Panc1 (cell line): ENCODE measurements around the gene WARS2. TPM values are rescaled to one million over a fixed set of nuclear protein-coding genes. Genes with fewer than 3 reads are reported as not detected.

ENCODE experiments used
- ATAC-seq: fragments of 200-7000 bp; cut with Tn5 transposase; 2 replicates; pipeline ENCODE4 v1.9.1; 2020; ENCODE audit warnings: mild to moderate bottlenecking, moderate library complexity
- BruUV-seq: library from RNA; stranded (reverse); fragments of 400-500 nt; replicated peaks from 2 replicates; lab custom pipeline; 2021; lab: Mats Ljungman, UMichigan
- CTCF ChIA-PET: fragments of 300-600 bp; sonication (Branson Sonifier 250); formaldehyde crosslinking; loops from one replicate; lab custom pipeline; 2022; ENCODE audit warnings: antibody characterized with exemption; lab: Charles Lee
- POLR2A ChIA-PET: fragments of 300-600 bp; sonication (Branson Sonifier 250); formaldehyde crosslinking; loops from one replicate; lab custom pipeline; 2022; ENCODE audit warnings: antibody characterized with exemption; lab: Charles Lee
- DNase-seq: peaks from one replicate; pipeline ENCODE4 v3.0.0-alpha.2; 2010; ENCODE audit warnings: low read depth, low spot score
- H3K27ac ChIP-seq: 2 replicates; pipeline ENCODE4 v1.5.1; 2011; ENCODE audit warnings: mild to moderate bottlenecking, low read length, inconsistent platforms
- H3K27me3 ChIP-seq: fragments of 200-500 bp; sonication (Bioruptor generic); 2 replicates; pipeline ENCODE4 v1.6.0; 2014; ENCODE audit warnings: low read length, inconsistent platforms; ENCODE audit not compliant: control insufficient read depth, insufficient read depth
- H3K36me3 ChIP-seq: fragments of 200-500 bp; sonication (Bioruptor generic); 2 replicates; pipeline ENCODE4 v1.5.1; 2014; ENCODE audit warnings: inconsistent platforms, mild to moderate bottlenecking, low read length, moderate library complexity; ENCODE audit not compliant: control insufficient read depth, insufficient read depth
- H3K4me1 ChIP-seq: 2 replicates; pipeline ENCODE4 v1.5.1; 2011; ENCODE audit warnings: inconsistent platforms, mild to moderate bottlenecking, low read length, moderate library complexity; ENCODE audit not compliant: control insufficient read depth, insufficient read depth
- H3K4me3 ChIP-seq, 2 experiments: 2 replicates each; pipeline ENCODE4 v1.5.1; 2011 to 2012; ENCODE audit warnings: low read depth in 2 of 2, low read length in 2 of 2, mild to moderate bottlenecking in 2 of 2, inconsistent platforms in 1 of 2, moderate library complexity in 1 of 2
- H3K9me3 ChIP-seq: fragments of 200-500 bp; sonication (Bioruptor generic); 2 replicates; pipeline ENCODE4 v1.5.1; 2014; ENCODE audit warnings: low read depth, mild to moderate bottlenecking, inconsistent platforms, low read length, moderate library complexity; ENCODE audit not compliant: control insufficient read depth, insufficient read depth
- POLR2AphosphoS5 ChIP-seq: IDR thresholded peaks from 2 replicates; pipeline ENCODE4 v1.6.1; 2012; ENCODE audit warnings: mild to moderate bottlenecking, low read depth, low read length, moderate library complexity
- REST ChIP-seq, 2 experiments: IDR thresholded peaks; 2 replicates each; pipeline ENCODE4 v1.6.1; 2011 to 2012; ENCODE audit warnings: low read depth in 2 of 2, control low read depth in 1 of 2, low read length in 1 of 2, mild to moderate bottlenecking in 1 of 2, moderate library complexity in 1 of 2; ENCODE audit not compliant: insufficient read depth in 1 of 2
- SIN3A ChIP-seq: IDR thresholded peaks from 2 replicates; pipeline ENCODE4 v1.6.1; 2012; ENCODE audit warnings: low read depth, mild to moderate bottlenecking, low read length, moderate library complexity, borderline replicate concordance; ENCODE audit not compliant: insufficient read depth
- TCF7L2 ChIP-seq: IDR thresholded peaks from 2 replicates; pipeline ENCODE4 v1.6.1; 2011; ENCODE audit warnings: mild to moderate bottlenecking, low read depth, low read length, inconsistent platforms
- in situ Hi-C: cut with HindIII; loops from 2 replicates; pipeline ENCODE4 v1.10.0; 2016; ENCODE audit warnings: low sequenced_read_pairs, low pct_unique_long_range_greater_than_20kb
- intact Hi-C: fragments of 100-400 bp; cut with micrococcal nuclease; formaldehyde crosslinking; loops from one replicate; pipeline ENCODE4 v1.10.0; 2022; ENCODE audit not compliant: unreplicated experiment
- total RNA-seq: library from RNA; stranded (reverse); gene quantifications from one replicate; pipeline ENCODE4 v1.2.1, GENCODE V29; 2021; ENCODE audit not compliant: unreplicated experiment
- TF ChIP-seq, protein P1 (sequence below): fragments of 450-650 bp; IDR thresholded peaks from 2 replicates; pipeline ENCODE4 v1.5.1; 2017; ENCODE audit warnings: mild to moderate bottlenecking

The WARS2 gene
- total RNA-seq, 1 experiment from 2014 or later = 6.6 TPM

- H3K27ac ChIP-seq = no peak overlapping the region
- intact Hi-C loops = no loop called here
- no TSS peak for BruUV-seq
- no peak for TF ChIP-seq TCF7L2
- no peak overlapping the region for H3K4me3 ChIP-seq
- DNase-seq = no peak
- ATAC-seq = no peak
- ChIA-PET CTCF (no interaction called here), POLR2A (no interaction called here)
- in situ Hi-C loops = no loop called here
- no peaks in the 10 kb centered on the region for H3K36me3 ChIP-seq
- no peaks in the 10 kb centered on the region for H3K9me3 ChIP-seq
- H3K4me1 ChIP-seq = no peaks in the 10 kb centered on the region
- H3K27me3 ChIP-seq = no peaks in the 10 kb centered on the region
These were observed 102.1 kb downstream of the WARS2 start for GRCh38 chr1:119038363-119038762.

DNA sequence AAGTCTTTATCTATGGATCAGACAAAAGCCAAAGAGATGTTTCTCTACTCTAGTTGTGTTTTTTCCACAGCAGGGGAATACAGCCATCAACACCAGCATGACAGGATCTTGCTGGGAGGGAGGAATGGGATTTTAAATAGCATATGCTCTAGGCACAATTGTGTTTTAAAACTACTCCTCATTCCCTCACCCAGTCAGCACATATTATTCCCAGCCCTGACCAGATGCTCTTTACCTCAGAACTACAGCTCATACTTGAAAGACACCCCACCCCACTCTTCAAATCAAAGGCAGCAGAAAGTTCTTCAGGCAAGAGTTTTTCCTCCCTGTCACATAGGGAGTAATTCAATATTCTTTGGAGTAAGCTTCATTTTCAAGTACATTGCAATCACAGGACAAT lies 106.1 kb downstream of the WARS2 start:
- TF ChIP-seq SIN3A (no peak), REST (IDR thresholded peaks at IDR 0.05; ENCODE audit: insufficient read depth in 1 of 2, low read depth in 2 of 2, low read length in 1 of 2) (no peak), TCF7L2 (no peak), POLR2AphosphoS5 (no peak)
- TF ChIP-seq, protein P1, sequence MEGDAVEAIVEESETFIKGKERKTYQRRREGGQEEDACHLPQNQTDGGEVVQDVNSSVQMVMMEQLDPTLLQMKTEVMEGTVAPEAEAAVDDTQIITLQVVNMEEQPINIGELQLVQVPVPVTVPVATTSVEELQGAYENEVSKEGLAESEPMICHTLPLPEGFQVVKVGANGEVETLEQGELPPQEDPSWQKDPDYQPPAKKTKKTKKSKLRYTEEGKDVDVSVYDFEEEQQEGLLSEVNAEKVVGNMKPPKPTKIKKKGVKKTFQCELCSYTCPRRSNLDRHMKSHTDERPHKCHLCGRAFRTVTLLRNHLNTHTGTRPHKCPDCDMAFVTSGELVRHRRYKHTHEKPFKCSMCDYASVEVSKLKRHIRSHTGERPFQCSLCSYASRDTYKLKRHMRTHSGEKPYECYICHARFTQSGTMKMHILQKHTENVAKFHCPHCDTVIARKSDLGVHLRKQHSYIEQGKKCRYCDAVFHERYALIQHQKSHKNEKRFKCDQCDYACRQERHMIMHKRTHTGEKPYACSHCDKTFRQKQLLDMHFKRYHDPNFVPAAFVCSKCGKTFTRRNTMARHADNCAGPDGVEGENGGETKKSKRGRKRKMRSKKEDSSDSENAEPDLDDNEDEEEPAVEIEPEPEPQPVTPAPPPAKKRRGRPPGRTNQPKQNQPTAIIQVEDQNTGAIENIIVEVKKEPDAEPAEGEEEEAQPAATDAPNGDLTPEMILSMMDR = no peak
- ATAC-seq (no peak), DNase-seq (no peak)
- Histone ChIP-seq H3K9me3 (no peaks in the 10 kb centered on the region), H3K36me3 (no peaks in the 10 kb centered on the region), H3K4me3 (no peak overlapping the region), H3K27ac (no peak overlapping the region), H3K27me3 (no peaks in the 10 kb centered on the region), H3K4me1 (no peaks in the 10 kb centered on the region)
- in situ Hi-C loops = no loop called here
- BruUV-seq = no TSS peak
- ChIA-PET POLR2A (no interaction called here), CTCF (no interaction called here)
- intact Hi-C loops = no loop called here

- ChIA-PET POLR2A (no interaction called here), CTCF (no interaction called here)
- intact Hi-C loops (no loop called here), in situ Hi-C loops (no loop called here)
- no TSS peak for BruUV-seq
- ATAC-seq = no peak
- no peaks in the 10 kb centered on the region for H3K9me3 ChIP-seq
- H3K27me3 ChIP-seq = no peaks in the 10 kb centered on the region
- H3K27ac ChIP-seq = no peak overlapping the region
- no peak overlapping the region for H3K4me3 ChIP-seq
- H3K4me1 ChIP-seq = no peaks in the 10 kb centered on the region
- H3K36me3 ChIP-seq = no peaks in the 10 kb centered on the region
- TF ChIP-seq, protein P1 = no peak
- TF ChIP-seq REST (IDR thresholded peaks at IDR 0.05; ENCODE audit: insufficient read depth in 1 of 2, low read depth in 2 of 2, low read length in 1 of 2) (no peak), SIN3A (no peak), POLR2AphosphoS5 (no peak), TCF7L2 (no peak)
- no peak for DNase-seq
These were observed 107.5 kb downstream of the WARS2 start for GRCh38 chr1:119032986-119033385.
